Mucosa of rectum (tissue), 2 donors: ENCODE results near the gene TNS3.

Experiments
- H3K27ac ChIP-seq, 2 donors: one replicate each; pipeline ENCODE4 v1.7.0; 2013; ENCODE audit warnings: inconsistent platforms in 2 of 2, low read depth in 2 of 2, low read length in 2 of 2
- H3K27me3 ChIP-seq, 2 donors: one replicate each; pipeline ENCODE4 v1.7.0; 2013; ENCODE audit warnings: low read length in 2 of 2; ENCODE audit not compliant: control insufficient read depth in 2 of 2, insufficient read depth in 2 of 2
- H3K36me3 ChIP-seq, 2 donors: one replicate each; pipeline ENCODE4 v1.7.0; 2013; ENCODE audit warnings: low read length in 2 of 2; ENCODE audit not compliant: control insufficient read depth in 2 of 2, insufficient read depth in 2 of 2
- H3K4me1 ChIP-seq, 2 donors: one replicate each; pipeline ENCODE4 v1.7.0; 2013; ENCODE audit warnings: low read length in 2 of 2, mild to moderate bottlenecking in 1 of 2; ENCODE audit not compliant: control insufficient read depth in 2 of 2, insufficient read depth in 2 of 2
- H3K4me3 ChIP-seq, 2 donors: one replicate each; pipeline ENCODE4 v1.7.0; 2013; ENCODE audit warnings: low read length in 2 of 2
- H3K9ac ChIP-seq, 2 donors: one replicate each; pipeline ENCODE4 v1.7.0; 2013; ENCODE audit warnings: low read length in 2 of 2, low read depth in 1 of 2, mild to moderate bottlenecking in 1 of 2
- H3K9me3 ChIP-seq, 2 donors: one replicate each; pipeline ENCODE4 v1.7.0; 2013; ENCODE audit warnings: low read length in 2 of 2; ENCODE audit not compliant: control insufficient read depth in 2 of 2
- donor health status: healthy.
- donor health status: Normal muscosa, but diverticular disease.

TNS3 gene

DNA sequence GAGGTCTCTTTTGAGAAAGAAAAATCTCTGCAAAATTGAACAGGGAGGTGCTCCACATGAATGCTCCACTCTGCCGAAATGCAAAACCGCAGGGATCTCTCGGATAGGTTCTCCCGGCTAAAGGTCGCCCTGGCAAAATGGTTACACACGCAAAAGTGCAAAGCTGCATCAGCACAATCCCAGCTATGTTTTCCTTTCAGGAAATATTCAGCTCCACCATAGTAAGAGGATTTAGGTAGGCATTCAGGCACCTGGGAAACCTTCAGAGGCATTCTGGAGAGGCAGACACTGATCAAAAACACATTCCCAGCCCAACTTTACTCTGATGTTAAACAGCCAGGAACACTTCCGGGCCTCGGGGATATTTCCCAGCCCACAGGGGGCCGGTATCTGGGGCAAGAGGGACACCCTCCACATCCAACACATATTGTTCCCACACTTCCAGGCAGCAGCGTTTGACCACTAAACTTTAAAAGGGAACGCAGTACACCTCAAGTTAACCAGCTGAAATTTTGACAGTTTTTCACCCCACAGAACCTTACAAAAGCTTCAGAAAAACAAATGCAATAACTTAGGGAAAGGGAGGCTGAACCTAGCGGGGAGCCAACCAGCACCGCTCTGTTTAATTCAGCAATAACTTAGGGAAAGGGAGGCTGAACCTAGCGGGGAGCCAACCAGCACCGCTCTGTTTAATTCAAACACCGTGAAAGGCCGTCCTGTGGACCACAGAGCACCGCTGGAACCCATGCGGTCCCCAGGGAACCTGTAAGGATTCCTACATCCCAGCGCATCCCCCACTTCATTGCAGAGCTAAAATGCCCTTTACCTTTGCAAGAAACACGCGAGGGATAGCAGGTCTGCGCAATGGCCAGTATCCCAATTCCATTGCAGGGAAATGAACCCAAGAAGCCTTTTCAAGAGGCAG, 45.9 kb downstream of the TNS3 start:
- H3K4me1 ChIP-seq = peaks cover 17 to 30% of the 10 kb centered on the region in 2 donors
- no peak overlapping the region for H3K27ac ChIP-seq
- peak overlapping the region in 1 of 2 donors; percentile 60 for H3K4me3 ChIP-seq
- H3K9me3 ChIP-seq = no peaks in the 10 kb centered on the region
- no peaks in the 10 kb centered on the region for H3K27me3 ChIP-seq
- no peak overlapping the region for H3K9ac ChIP-seq
- no peaks in the 10 kb centered on the region for H3K36me3 ChIP-seq

GRCh38 chr7:47535035-47535703, 46.7 kb downstream of the TNS3 start:
- no peaks in the 10 kb centered on the region for H3K36me3 ChIP-seq
- H3K4me3 ChIP-seq = no peak overlapping the region
- peaks cover 17 to 30% of the 10 kb centered on the region in 2 donors for H3K4me1 ChIP-seq
- H3K9ac ChIP-seq = no peak overlapping the region
- H3K9me3 ChIP-seq = no peaks in the 10 kb centered on the region
- H3K27ac ChIP-seq = no peak overlapping the region
- no peaks in the 10 kb centered on the region for H3K27me3 ChIP-seq

DNA sequence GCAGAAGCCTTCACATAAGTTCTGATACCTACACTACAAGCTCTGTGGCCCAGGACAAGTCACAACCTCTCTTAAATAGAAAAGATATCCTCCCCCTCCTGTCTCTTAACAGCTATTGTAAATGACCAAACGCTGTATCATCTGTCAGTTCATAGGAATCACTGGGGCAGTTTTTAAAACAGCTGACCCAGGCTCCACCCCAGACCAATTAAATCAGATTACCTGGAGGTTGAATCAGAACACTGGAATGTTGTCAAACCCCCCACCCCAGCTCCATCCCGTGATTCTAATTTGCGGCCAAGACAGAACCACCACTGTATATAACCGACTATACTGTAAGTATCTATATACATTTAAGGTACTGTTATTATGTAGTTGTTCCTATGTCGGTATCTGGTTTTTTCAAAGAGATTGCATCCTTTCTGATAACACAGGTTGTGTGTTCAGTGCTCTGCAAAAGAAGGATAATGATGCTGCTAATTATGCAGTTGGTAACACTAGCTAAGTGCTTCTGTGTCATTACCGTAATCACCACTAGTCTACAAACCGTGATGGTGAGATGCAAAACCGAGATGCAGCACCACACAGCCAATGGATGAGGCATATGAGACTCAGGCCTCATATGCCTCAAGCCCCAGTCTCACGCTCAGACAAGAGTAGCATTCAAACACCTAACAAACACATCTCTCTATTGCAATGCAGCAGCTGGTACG, 47.4 kb downstream of the TNS3 start:
- peaks cover 15 to 29% of the 10 kb centered on the region in 2 donors for H3K4me1 ChIP-seq
- H3K4me3 ChIP-seq = no peak overlapping the region
- H3K9me3 ChIP-seq = no peaks in the 10 kb centered on the region
- no peaks in the 10 kb centered on the region for H3K27me3 ChIP-seq
- no peak overlapping the region for H3K27ac ChIP-seq
- H3K9ac ChIP-seq = no peak overlapping the region
- no peaks in the 10 kb centered on the region for H3K36me3 ChIP-seq

GRCh38 chr7:47531584-47532492, 50.1 kb downstream of the TNS3 start:
- no peaks in the 10 kb centered on the region for H3K9me3 ChIP-seq
- H3K4me3 ChIP-seq = no peak overlapping the region
- H3K9ac ChIP-seq = no peak overlapping the region
- H3K4me1 ChIP-seq = peaks cover 4 to 9% of the 10 kb centered on the region in 2 donors
- no peak overlapping the region for H3K27ac ChIP-seq
- no peaks in the 10 kb centered on the region for H3K27me3 ChIP-seq
- H3K36me3 ChIP-seq = peaks cover 6 to 10% of the 10 kb centered on the region in 2 donors

GRCh38 chr7:47529826-47530555, 51.9 kb downstream of the TNS3 start:
- Histone ChIP-seq H3K27ac (no peak overlapping the region), H3K9ac (no peak overlapping the region), H3K27me3 (no peaks in the 10 kb centered on the region)

GRCh38 chr7:47529405-47529804, 52.5 kb downstream of the TNS3 start:
- Histone ChIP-seq H3K4me1 (no peaks in the 10 kb centered on the region), H3K9ac (no peak overlapping the region), H3K27me3 (no peaks in the 10 kb centered on the region), H3K9me3 (no peaks in the 10 kb centered on the region), H3K27ac (no peak overlapping the region), H3K36me3 (peaks cover 13 to 18% of the 10 kb centered on the region in 2 donors), H3K4me3 (no peak overlapping the region)

More at GRCh38 chr7:47529826-47530555, 51.9 kb downstream of the TNS3 start:
- peaks cover 0 to 3% of the 10 kb centered on the region in 2 donors for H3K4me1 ChIP-seq
- peaks cover 13 to 18% of the 10 kb centered on the region in 2 donors for H3K36me3 ChIP-seq
- H3K4me3 ChIP-seq = no peak overlapping the region
- H3K9me3 ChIP-seq = no peaks in the 10 kb centered on the region

GRCh38 chr7:47528471-47528870, 53.4 kb downstream of the TNS3 start:
- no peaks in the 10 kb centered on the region for H3K27me3 ChIP-seq

GRCh38 chr7:47526466-47526865, 55.4 kb downstream of the TNS3 start:
- H3K27me3 ChIP-seq = no peaks in the 10 kb centered on the region
- H3K4me1 ChIP-seq = no peaks in the 10 kb centered on the region
- no peak overlapping the region for H3K27ac ChIP-seq
- no peaks in the 10 kb centered on the region for H3K9me3 ChIP-seq
- H3K36me3 ChIP-seq = peaks cover 17 to 18% of the 10 kb centered on the region in 2 donors
- no peak overlapping the region for H3K4me3 ChIP-seq
- no peak overlapping the region for H3K9ac ChIP-seq

More at GRCh38 chr7:47528471-47528870, 53.4 kb downstream of the TNS3 start:
- Histone ChIP-seq H3K36me3 (peaks cover 15 to 18% of the 10 kb centered on the region in 2 donors), H3K27ac (no peak overlapping the region), H3K4me3 (no peak overlapping the region), H3K9ac (no peak overlapping the region), H3K9me3 (no peaks in the 10 kb centered on the region), H3K4me1 (no peaks in the 10 kb centered on the region)
